Panc1 (cell line): ENCODE results near the gene SERINC4. TPM values are rescaled to one million over a fixed set of nuclear protein-coding genes. Genes with fewer than 3 reads are reported as not detected.

ENCODE experiments used
- ATAC-seq: fragments of 200-7000 bp; cut with Tn5 transposase; 2 replicates; pipeline ENCODE4 v1.9.1; 2020; ENCODE audit warnings: mild to moderate bottlenecking, moderate library complexity
- BruUV-seq: library from RNA; stranded (reverse); fragments of 400-500 nt; replicated peaks from 2 replicates; lab custom pipeline; 2021; lab: Mats Ljungman, UMichigan
- CTCF ChIA-PET: fragments of 300-600 bp; sonication (Branson Sonifier 250); formaldehyde crosslinking; loops from one replicate; lab custom pipeline; 2022; ENCODE audit warnings: antibody characterized with exemption; lab: Charles Lee
- POLR2A ChIA-PET: fragments of 300-600 bp; sonication (Branson Sonifier 250); formaldehyde crosslinking; loops from one replicate; lab custom pipeline; 2022; ENCODE audit warnings: antibody characterized with exemption; lab: Charles Lee
- DNase-seq: peaks from one replicate; pipeline ENCODE4 v3.0.0-alpha.2; 2010; ENCODE audit warnings: low read depth, low spot score
- H3K27ac ChIP-seq: 2 replicates; pipeline ENCODE4 v1.5.1; 2011; ENCODE audit warnings: mild to moderate bottlenecking, low read length, inconsistent platforms
- H3K27me3 ChIP-seq: fragments of 200-500 bp; sonication (Bioruptor generic); 2 replicates; pipeline ENCODE4 v1.6.0; 2014; ENCODE audit warnings: low read length, inconsistent platforms; ENCODE audit not compliant: control insufficient read depth, insufficient read depth
- H3K36me3 ChIP-seq: fragments of 200-500 bp; sonication (Bioruptor generic); 2 replicates; pipeline ENCODE4 v1.5.1; 2014; ENCODE audit warnings: inconsistent platforms, mild to moderate bottlenecking, low read length, moderate library complexity; ENCODE audit not compliant: control insufficient read depth, insufficient read depth
- H3K4me1 ChIP-seq: 2 replicates; pipeline ENCODE4 v1.5.1; 2011; ENCODE audit warnings: inconsistent platforms, mild to moderate bottlenecking, low read length, moderate library complexity; ENCODE audit not compliant: control insufficient read depth, insufficient read depth
- H3K4me3 ChIP-seq, 2 experiments: 2 replicates each; pipeline ENCODE4 v1.5.1; 2011 to 2012; ENCODE audit warnings: low read depth in 2 of 2, low read length in 2 of 2, mild to moderate bottlenecking in 2 of 2, inconsistent platforms in 1 of 2, moderate library complexity in 1 of 2
- H3K9me3 ChIP-seq: fragments of 200-500 bp; sonication (Bioruptor generic); 2 replicates; pipeline ENCODE4 v1.5.1; 2014; ENCODE audit warnings: low read depth, mild to moderate bottlenecking, inconsistent platforms, low read length, moderate library complexity; ENCODE audit not compliant: control insufficient read depth, insufficient read depth
- CTCF ChIP-seq: fragments of 450-650 bp; IDR thresholded peaks from 2 replicates; pipeline ENCODE4 v1.5.1; 2017; ENCODE audit warnings: mild to moderate bottlenecking
- POLR2AphosphoS5 ChIP-seq: IDR thresholded peaks from 2 replicates; pipeline ENCODE4 v1.6.1; 2012; ENCODE audit warnings: mild to moderate bottlenecking, low read depth, low read length, moderate library complexity
- REST ChIP-seq, 2 experiments: IDR thresholded peaks; 2 replicates each; pipeline ENCODE4 v1.6.1; 2011 to 2012; ENCODE audit warnings: low read depth in 2 of 2, control low read depth in 1 of 2, low read length in 1 of 2, mild to moderate bottlenecking in 1 of 2, moderate library complexity in 1 of 2; ENCODE audit not compliant: insufficient read depth in 1 of 2
- SIN3A ChIP-seq: IDR thresholded peaks from 2 replicates; pipeline ENCODE4 v1.6.1; 2012; ENCODE audit warnings: low read depth, mild to moderate bottlenecking, low read length, moderate library complexity, borderline replicate concordance; ENCODE audit not compliant: insufficient read depth
- TCF7L2 ChIP-seq: IDR thresholded peaks from 2 replicates; pipeline ENCODE4 v1.6.1; 2011; ENCODE audit warnings: mild to moderate bottlenecking, low read depth, low read length, inconsistent platforms
- in situ Hi-C: cut with HindIII; loops from 2 replicates; pipeline ENCODE4 v1.10.0; 2016; ENCODE audit warnings: low sequenced_read_pairs, low pct_unique_long_range_greater_than_20kb
- intact Hi-C: fragments of 100-400 bp; cut with micrococcal nuclease; formaldehyde crosslinking; loops from one replicate; pipeline ENCODE4 v1.10.0; 2022; ENCODE audit not compliant: unreplicated experiment
- total RNA-seq: library from RNA; stranded (reverse); gene quantifications from one replicate; pipeline ENCODE4 v1.2.1, GENCODE V29; 2021; ENCODE audit not compliant: unreplicated experiment

Gene SERINC4
- total RNA-seq, 1 experiment from 2014 or later: not detected

DNA sequence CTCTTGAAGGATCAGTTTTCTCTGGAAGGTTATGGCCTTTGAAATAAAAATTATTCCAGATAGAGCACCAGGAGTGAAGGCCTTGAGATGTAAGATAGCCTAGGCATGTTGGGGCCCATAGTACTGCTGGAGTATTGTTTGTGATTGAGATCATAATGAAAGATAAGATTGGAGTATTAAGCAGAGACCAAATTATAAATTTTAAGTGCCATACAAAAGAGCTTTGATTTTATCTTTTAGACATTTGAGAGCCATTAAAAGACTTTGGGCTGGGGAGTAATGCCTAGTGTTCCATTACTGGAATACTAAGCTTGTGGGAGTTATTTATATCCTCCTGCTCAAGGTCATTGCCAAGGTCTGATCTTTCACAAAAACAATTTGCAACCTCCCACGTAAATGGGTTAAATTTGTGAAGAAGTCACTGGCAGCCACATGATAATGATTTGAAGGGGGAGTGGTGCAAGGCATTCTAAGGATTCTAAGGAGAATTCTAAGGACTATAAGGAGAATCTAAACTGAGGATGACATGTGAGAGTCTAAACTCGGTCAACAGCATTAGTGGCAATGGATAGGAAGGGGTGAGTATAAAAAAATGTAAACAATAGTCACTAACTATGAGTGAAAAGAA lies 36.1 kb downstream of the SERINC4 start:
- intact Hi-C loops (no loop called here), in situ Hi-C loops (no loop called here)
- peaks cover 38% of the 10 kb centered on the region for H3K36me3 ChIP-seq
- DNase-seq (no peak), ATAC-seq (no peak)
- no peaks in the 10 kb centered on the region for H3K27me3 ChIP-seq
- CTCF ChIA-PET: interaction anchor here (1.1 kb wide), 1 partner anchor 407 kb away, joined by 3 read pairs; no protein-coding TSS in a partner anchor
- POLR2A ChIA-PET: no interaction called here
- BruUV-seq: no TSS peak
- no peak overlapping the region for H3K27ac ChIP-seq
- H3K9me3 ChIP-seq: no peaks in the 10 kb centered on the region
- H3K4me1 ChIP-seq: no peaks in the 10 kb centered on the region
- H3K4me3 ChIP-seq: no peak overlapping the region
- TF ChIP-seq REST (IDR thresholded peaks at IDR 0.05; ENCODE audit: insufficient read depth in 1 of 2, low read depth in 2 of 2, low read length in 1 of 2): no peak
- TF ChIP-seq TCF7L2: no peak
- TF ChIP-seq CTCF: no peak
- no peak for TF ChIP-seq POLR2AphosphoS5
- TF ChIP-seq SIN3A: no peak

DNA sequence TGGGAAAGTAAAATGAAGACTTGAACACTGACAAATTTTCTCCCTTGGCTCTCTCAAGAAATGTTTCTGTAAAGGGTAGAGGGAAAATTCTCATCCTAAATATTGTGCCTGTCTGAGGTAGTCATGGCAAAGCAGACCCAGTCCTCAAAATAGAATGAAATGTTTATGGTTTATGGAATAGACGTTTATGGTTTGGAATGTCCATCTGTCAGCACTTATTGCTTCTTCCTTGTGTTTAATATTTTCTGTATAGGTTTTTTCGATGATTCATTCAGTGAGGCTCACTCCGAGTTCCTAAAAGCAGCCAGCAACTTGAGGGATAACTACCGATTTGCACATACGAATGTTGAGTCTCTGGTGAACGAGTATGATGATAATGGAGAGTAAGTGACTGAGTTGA lies 37.2 kb downstream of the SERINC4 start:
- DNase-seq (no peak), ATAC-seq (no peak)
- CTCF ChIA-PET: no interaction called here
- in situ Hi-C loops (no loop called here), intact Hi-C loops (no loop called here)
- TF ChIP-seq POLR2AphosphoS5 (no peak), SIN3A (no peak), CTCF (no peak), REST (IDR thresholded peaks at IDR 0.05; ENCODE audit: insufficient read depth in 1 of 2, low read depth in 2 of 2, low read length in 1 of 2) (no peak), TCF7L2 (no peak)
- BruUV-seq: TSS peak; percentile 20
- H3K27me3 ChIP-seq: no peaks in the 10 kb centered on the region
- no peaks in the 10 kb centered on the region for H3K9me3 ChIP-seq
- H3K27ac ChIP-seq: no peak overlapping the region
- POLR2A ChIA-PET: no interaction called here
- H3K4me3 ChIP-seq: no peak overlapping the region
- H3K4me1 ChIP-seq: no peaks in the 10 kb centered on the region
- H3K36me3 ChIP-seq: peaks cover 32% of the 10 kb centered on the region
